ENCODE measurements around the gene ARV1. TPM values are rescaled to one million over a fixed set of nuclear protein-coding genes. Genes with fewer than 3 reads are reported as not detected.

Gene ARV1
- total RNA-seq, result 20.7 TPM
- long read RNA-seq, transcript ARV1-201 (6 exons, 1,335 nt), result major isoform, 22 of 33 reads
- long read RNA-seq, partial matches to known transcripts, result 0 of 33 reads
- long read RNA-seq, other reads (novel, unspliced or antisense), result 11 of 33 reads

DNA sequence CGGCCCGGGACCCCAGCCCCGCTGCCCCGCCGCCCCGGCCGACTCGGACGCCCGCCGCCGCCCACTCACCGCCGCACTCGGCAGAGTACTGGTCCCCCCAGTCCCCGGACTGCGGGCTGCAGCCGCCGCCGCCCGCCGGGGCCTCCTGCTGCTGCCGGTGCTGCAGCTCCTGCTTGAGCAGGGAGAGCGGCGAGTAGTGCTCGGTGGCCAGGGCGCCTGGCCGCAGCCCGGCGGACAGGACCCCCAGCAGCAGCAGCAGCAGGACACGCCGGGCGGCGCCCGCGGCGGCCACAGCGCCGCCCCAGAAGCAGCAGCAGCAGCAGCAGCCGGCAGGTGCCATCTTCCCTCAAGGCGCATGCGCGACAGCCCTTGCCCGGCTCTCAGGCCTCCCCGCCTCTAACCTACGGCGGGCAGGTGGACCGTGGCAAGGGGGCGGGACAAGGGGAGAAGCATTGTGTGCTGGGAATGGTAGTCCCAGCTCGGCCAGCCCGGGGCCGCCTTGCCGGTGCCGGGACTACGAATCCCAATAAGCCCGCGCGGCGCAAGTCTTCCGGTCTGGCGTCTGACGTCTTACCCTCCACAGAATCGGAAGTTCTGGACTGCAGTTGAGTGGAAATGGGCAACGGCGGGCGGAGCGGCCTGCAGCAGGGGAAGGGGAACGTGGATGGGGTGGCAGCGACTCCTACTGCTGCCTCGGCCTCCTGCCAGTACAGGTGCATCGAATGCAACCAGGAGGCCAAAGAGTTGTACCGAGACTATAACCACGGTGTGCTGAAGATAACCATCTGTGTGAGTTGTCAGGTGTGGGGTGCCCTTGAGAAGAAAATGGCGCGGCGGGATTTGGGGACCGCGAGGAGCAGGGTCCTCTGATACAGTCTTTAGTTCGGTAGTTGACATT, at the start of gene ARV1, which contains the start of gene TTC13:
TSS of gene ARV1 (plus strand) at position 604 of the 898 bp plus-strand sequence. CDS start at position 616, 12 bp downstream.
TSS of gene TTC13 (minus strand) at position 371 of the 898 bp plus-strand sequence. CDS start at position 340, 31 bp downstream.
- peak; percentile 100 for DNase-seq (ENCODE audit: low spot score)
- intact Hi-C loops (cut with DNase I), result loop anchor here (2.0 to 5.0 kb wide), 2 partner anchors 111 to 182 kb away; partner anchors contain the start of gene C1orf198

DNA sequence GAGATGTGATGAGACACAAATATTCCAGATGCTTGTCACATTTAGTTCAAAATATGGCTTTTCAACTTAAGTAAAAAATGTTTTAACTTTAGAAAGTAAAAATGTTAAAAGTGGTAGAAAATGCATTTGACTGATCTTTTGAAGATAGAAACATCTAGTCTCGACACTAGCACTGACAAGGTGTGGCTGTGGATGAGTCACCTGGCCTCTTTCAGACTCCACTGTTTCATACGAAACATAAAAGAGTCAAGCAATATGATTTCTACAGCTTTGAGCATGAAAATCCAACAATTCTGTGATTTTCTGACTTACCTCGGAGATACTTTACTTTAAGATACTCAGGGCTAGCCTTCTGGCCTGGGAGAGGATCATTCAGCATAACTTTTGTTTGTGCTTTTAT, 47.9 kb upstream of the ARV1 start:
- intact Hi-C loops (cut with DNase I), result no loop called here
- DNase-seq (ENCODE audit: low spot score), result no peak

DNA sequence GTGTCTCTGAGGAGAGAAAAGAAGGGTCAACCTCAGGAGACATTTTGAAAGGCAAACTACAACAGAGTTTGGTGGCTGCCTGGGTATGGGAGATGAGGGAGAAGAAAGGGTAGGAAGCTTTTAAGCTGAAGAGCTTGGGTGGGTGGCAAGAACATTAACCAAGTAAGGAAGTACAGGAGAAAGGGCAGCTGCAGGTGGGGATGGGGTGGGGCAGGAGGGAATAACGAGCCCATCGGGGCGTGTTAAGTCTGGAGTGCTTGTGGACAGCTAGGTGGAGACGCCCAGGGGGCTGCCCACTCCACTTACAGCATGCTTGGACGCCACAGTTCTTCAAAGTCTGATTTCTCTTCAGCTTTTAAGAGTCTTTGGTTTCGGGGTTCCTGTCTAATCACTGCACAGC, 43.0 kb upstream of the ARV1 start:
- no peak for DNase-seq (ENCODE audit: low spot score)
- intact Hi-C loops (cut with DNase I), result no loop called here

DNA sequence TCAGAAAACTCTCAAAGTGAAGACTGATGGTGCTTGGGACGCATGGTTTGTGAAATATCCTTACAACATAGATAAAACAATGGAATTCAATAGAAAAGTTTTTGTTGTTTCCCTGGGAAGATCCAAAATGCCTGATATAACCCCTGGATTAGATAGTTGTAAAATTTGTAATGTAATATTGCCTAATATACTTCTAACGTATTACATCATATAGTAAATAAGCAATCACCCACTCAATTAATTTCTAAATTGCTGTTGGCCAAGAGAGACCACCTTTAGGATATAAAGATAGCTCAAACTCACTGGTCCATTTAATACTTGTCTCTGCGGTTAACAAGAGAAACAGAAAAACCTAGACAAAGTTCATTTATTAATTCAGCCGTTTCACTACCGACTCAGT, 42.4 kb upstream of the ARV1 start:
- intact Hi-C loops (cut with DNase I), result no loop called here
- no peak for DNase-seq (ENCODE audit: low spot score)

DNA sequence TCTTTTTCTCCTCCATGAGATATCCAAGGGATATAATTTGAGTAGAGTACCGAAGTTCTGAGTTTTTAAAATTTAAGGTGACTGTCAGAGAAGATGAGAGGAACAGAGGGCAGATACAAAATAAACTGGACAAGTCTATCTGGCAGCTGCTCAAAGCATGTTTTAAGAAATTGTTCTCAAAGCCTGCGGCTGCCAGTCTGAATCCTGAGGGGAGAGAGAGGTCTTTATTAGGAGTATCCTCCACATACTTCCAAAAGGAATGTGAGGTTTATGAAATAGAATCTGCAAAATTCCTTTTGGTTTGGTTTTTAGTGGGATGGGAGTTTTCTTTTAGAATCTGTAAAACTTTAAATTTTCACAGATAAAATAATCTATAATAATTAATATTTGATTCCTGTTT, 41.5 kb upstream of the ARV1 start:
- intact Hi-C loops (cut with DNase I), result no loop called here
- DNase-seq (ENCODE audit: low spot score), result no peak

DNA sequence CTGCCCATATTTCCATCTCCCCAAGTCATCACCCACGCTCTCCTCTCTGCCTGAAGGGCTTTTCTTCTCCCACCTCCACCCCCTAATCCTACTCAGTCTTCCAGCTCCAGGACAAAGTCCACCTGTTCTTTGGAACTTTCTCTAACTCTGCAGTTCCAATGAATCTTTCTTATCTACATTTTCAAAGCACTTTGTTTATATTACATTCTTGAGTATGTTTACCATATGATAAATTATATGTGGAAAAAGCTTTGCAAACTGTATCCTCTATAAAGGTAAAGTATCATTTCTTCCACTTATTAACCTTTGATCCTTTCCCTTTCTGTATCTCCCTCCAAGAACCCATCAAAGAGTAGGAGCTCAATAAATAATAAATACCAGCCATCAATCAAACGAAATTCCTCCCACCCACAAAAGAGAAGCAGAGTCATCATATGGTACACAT, 39.9 kb upstream of the ARV1 start:
- no peak for DNase-seq (ENCODE audit: low spot score)
- intact Hi-C loops (cut with DNase I), result no loop called here

DNA sequence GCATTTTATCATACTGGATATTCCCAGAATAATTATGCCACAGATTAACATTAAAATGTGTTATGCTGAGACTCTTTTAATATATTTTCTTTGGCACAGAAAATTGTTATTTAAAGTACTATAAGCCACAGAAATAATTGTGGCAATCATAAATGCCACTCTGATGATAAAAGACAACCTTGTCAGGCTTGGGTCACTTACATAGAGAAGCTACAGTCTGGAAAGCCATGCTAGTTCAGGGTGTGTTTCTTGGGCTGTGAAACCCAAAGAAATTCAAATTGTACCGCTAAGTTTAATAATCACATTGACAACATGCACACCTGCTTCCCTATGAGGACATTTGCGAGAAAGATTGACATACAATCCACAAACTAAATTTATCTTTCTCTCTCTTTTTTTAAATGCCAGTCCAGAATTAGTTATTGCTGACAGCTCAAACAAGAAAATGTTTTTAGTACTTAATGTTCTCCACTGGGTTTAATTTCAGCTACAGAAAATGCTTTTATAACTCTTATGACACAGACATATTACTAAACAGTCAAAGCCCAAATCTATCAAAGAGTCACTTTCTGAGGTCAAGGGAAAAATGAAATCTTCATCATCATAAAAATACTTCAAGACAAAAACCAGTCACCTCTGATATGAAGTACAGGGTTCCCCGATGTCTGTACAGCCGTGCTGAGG, 38.9 kb upstream of the ARV1 start:
- no peak for DNase-seq (ENCODE audit: low spot score)

DNA sequence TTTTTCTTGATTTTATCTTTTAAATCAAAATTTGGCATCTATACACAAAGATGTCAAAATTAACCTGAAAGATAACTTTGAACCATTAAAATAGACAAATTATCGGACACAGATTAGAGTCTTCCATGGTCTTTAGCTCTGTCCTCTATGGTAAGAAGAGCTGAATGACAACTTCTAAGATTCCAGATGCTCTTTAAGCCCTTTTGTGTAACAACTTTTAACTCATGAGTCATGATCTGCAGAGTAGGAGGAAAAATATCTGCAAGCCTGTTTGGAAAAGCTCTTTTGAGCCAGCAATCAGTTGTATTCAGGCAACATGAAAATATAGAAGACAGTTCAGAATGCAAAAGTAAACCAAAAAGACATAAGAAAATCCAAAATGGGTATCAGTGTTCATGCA, 38.0 kb upstream of the ARV1 start:
- no peak for DNase-seq (ENCODE audit: low spot score)
- intact Hi-C loops (cut with DNase I), result no loop called here

More for the DNA sequence above, 38.9 kb upstream of the ARV1 start:
- intact Hi-C loops (cut with DNase I), result no loop called here

DNA sequence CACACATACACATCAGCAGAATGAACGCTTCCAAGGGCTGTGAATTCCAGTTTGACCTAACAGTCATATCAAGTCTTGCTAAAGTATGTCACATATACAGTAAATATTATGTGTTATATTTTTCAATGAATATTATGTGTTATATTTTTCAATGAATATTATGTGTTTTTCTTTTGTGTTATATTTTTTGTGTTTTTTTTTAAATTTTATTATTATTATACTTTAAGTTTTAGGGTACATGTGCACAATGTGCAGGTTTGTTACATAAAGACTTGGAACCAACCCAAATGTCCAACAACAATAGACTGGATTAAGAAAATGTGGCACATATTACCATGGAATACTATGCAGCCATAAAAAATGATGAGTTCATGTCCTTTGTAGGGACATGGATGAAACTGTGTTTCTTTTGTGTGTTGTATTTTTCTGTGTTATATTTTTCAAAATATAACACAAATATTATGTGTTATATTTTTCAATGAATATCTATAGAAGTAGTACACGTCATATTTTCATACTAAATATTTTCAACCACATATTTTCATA, 35.8 kb upstream of the ARV1 start:
- DNase-seq (ENCODE audit: low spot score), result no peak
- intact Hi-C loops (cut with DNase I), result no loop called here

DNA sequence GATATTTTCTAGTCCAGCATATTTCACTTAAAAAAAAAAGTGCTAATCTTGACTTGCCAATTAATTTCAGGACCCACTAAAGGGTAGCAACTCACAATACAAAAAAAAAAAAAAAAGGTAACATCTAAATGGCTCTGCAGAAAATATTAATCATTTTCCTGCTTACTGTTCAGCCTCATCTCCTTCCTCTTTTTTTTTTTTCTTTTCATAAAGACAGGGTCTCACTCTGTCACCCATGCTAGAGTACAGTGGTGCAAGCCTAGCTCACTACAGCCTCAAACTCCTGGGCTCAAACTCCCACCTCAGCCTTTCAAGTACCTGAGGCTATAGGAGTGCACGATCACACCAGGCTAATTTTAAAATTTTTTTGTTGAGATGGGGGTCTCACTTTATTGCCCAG, 30.6 kb upstream of the ARV1 start:
- intact Hi-C loops (cut with DNase I), result no loop called here
- DNase-seq (ENCODE audit: low spot score), result no peak

DNA sequence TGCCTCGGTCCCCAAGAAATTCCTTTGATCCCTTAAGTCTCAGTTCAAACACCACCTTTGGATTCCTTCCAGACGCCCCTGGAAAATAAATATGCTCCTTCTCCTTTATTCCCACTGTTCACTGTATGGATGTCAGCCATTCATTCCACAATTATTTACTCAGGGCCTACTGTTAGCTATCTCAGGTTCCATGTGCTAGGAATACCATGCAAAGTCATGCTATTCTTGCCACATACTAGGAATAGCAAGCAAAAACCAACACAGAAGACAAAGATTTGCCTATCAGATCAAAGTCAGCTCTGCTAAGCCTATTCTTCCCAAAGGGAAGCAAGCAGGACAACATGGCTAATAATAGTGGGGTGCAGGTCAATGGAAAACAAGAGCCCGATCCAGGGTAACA, 30.0 kb upstream of the ARV1 start:
- DNase-seq (ENCODE audit: low spot score), result no peak
- intact Hi-C loops (cut with DNase I), result no loop called here

DNA sequence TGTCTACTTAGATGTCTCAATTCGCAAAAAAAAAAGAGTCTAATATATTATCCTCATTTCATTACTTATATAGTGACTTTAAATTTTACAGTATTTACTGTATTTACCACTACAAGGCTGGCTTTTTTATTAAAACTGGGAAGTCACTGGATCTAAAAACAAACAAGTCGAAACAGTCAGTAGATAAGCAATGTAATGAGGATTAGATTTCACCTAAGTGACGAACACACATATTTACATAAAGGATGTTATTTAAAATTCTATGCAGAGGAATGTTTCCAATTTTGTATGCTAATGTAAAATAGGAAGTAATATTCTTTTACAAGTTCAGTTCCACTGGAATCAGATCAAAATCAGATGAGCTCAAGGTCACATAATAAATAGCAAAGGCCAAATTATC, 28.5 kb upstream of the ARV1 start:
- DNase-seq (ENCODE audit: low spot score), result no peak
- intact Hi-C loops (cut with DNase I), result no loop called here

DNA sequence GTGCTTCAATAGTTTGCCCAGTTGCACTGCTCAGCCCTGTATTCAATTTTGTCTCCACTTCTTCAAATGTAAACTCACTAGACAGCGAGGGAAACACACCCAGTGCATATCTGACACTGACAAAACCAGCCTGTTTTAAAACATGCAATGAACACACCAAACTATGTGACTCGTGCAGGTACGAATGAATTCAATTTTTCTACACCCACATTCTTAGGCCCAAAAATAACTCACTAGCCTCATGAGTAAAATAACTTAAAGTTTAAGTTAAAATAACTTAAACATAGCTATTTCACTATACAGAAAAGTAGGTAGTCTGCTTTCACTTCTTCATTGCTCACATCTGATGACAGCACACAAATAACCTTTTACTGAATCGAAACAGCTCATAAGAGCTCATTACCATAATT, 21.3 kb upstream of the ARV1 start:
- intact Hi-C loops (cut with DNase I), result no loop called here
- no peak for DNase-seq (ENCODE audit: low spot score)

DNA sequence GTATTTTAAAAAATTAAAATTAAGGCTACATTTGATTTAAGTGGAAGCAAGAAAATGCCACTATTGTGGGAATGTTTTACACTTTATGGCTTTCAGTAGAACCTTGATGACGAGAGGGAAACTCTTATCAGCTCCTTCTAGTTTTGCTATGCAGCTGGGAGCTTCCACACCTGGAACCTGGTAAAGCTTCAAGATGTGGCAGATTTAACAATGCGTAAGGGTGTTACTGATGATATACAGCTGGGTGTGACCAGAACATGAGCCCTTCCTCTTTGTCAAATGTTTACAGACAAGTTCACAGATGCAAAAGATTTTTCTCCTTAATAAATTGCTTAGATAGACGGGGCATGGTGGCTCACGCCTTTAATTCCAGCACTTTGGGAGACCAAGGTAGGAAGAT, 20.5 kb upstream of the ARV1 start:
- DNase-seq (ENCODE audit: low spot score), result no peak

DNA sequence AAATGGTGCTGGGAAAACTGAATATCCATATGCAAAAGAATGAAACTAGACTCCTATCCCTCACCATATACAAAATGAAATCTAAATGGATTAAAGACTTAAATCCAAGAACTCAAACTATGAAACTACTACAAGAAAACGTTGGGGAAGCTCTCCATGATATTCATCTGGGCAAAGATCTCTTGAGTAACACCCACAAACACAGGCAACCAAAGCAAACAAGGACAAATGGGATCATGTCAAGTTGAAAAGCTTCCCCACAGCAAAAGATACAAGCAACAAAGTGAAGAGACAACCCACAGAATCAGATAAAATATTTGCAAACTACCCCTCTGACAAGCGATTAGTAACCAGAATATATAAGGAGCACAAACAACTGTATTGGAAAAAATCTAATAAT, 14.0 kb upstream of the ARV1 start:
- no peak for DNase-seq (ENCODE audit: low spot score)
- intact Hi-C loops (cut with DNase I), result no loop called here

More for the DNA sequence above, 20.5 kb upstream of the ARV1 start:
- intact Hi-C loops (cut with DNase I), result no loop called here

DNA sequence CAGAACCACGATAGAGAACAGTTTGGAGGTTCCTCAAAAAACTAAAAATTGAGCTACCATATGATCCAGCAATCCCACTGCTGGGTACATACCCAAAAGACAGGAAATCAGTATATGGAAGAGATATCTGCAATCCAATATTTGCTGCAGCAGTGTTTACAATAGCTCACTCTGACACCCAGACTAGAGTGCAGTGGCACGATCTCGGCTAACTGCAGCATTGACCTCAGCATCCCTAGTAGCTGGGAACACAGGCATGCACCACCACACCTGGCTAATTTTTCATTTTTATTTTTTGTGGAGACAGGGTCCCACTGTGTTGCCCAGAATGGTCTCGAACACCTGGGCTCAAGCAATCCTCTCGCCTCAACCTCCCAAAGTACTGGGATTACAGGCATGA, 13.4 kb upstream of the ARV1 start:
- DNase-seq (ENCODE audit: low spot score), result no peak
- intact Hi-C loops (cut with DNase I), result no loop called here

DNA sequence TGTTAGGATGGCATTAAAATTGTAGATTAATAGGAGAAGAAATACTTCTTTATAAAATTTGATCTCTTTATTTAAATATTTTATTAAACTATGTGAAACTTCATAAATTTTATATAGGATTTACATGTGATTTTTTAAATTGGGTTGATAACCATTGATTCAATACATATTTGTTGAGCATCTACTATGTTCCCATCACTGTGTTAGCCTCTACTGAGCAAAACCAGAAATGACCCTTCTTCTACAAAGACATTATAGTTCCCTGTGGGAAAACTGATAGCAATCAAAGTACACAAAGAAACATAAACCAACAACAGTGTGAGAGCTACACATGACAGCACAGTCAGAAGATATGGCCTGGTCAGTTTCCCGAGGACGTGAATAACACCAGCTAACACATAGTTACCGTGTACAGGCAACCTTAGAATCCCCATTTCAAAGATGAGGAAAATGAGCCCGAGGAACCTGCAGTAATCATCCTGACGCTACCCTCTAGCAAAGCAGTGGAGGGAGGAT, 12.5 kb upstream of the ARV1 start:
- no peak for DNase-seq (ENCODE audit: low spot score)
- intact Hi-C loops (cut with DNase I), result no loop called here

DNA sequence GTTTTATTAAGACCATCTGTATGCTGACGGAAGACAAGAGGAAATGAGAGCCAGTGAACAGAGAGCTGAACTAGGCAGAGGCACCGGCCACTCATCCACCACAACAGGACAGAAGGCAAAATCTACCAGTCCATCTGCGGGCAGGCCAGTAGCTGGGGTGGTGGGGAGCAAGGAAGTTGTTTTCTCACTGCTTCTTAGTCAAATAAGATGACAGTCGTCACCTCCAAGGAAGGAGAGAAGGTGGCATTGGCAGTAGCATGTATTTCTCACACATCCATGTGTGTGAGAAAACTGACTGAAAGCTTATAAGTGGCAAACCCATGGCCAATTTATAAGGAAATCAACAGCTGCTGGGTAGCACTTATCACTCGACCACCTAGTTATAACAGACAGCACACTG, 8.5 kb upstream of the ARV1 start:
- DNase-seq (ENCODE audit: low spot score), result no peak
- intact Hi-C loops (cut with DNase I), result no loop called here

DNA sequence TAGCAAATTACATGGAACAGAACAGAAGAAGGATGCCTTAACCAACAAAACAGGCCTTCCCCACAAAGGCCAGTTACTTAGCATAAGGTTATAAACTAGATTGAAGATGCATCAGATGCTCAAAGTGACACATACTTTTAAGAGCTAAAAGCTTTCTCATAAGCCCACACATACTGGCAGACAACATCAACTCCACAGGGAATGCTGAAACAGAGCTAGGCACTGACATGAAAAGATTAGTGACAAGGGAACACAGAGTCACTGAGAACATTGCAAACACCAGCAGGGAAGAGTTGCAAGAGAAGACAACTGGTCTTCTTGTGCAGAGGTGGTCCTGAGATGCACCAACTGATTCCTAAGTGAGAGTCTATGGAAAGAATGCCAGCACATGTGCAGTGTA, 7.1 kb upstream of the ARV1 start:
- no peak for DNase-seq (ENCODE audit: low spot score)
- intact Hi-C loops (cut with DNase I), result no loop called here

DNA sequence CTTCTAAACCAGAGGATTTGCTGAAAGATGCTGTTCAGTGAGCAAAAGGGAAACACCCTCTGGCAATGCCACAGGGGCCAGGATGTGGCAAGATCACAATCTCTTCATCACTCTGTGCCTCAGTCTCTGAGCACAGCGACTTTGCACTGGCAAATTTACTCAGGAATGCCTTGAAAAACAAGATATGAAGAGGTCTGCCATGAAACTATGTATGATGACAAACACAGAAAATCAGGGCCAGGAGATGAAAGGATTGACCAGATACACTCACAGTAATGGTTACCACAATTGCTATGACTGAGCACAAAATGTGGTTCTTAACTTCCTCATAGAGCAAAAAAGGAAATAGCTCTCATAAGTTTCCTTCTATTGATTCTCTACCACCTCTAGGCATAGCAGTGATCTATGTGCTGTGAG, 6.0 kb upstream of the ARV1 start:
- no peak for DNase-seq (ENCODE audit: low spot score)
- intact Hi-C loops (cut with DNase I), result no loop called here
